HEK293T (cell line): ENCODE measurements around the gene CAB39L.

Source experiments
- ARNT ChIP-seq: fragments of 450-650 bp; IDR thresholded peaks from 2 replicates; pipeline ENCODE4 v1.6.1; 2017; ENCODE audit warnings: mild to moderate bottlenecking
- BHLHE40 ChIP-seq: fragments of 450-650 bp; IDR thresholded peaks from 2 replicates; pipeline ENCODE4 v1.6.1; 2016; ENCODE audit warnings: mild to moderate bottlenecking, moderate library complexity, borderline replicate concordance
- CTBP1 ChIP-seq: fragments of 450-650 bp; IDR thresholded peaks from 2 replicates; pipeline ENCODE4 v1.6.1; 2016; ENCODE audit warnings: borderline replicate concordance
- ELF4 ChIP-seq: fragments of 450-650 bp; IDR thresholded peaks from 2 replicates; pipeline ENCODE4 v1.6.1; 2017; ENCODE audit warnings: antibody characterized with exemption
- FOXK2 ChIP-seq: fragments of 450-650 bp; IDR thresholded peaks from 2 replicates; pipeline ENCODE4 v1.6.1; 2016; ENCODE audit warnings: mild to moderate bottlenecking
- FOXM1 ChIP-seq: fragments of 450-650 bp; IDR thresholded peaks from 2 replicates; pipeline ENCODE4 v1.6.1; 2017; ENCODE audit warnings: mild to moderate bottlenecking, borderline replicate concordance
- HDGF ChIP-seq: fragments of 450-650 bp; IDR thresholded peaks from 2 replicates; pipeline ENCODE4 v1.6.1; 2017; ENCODE audit warnings: antibody characterized with exemption, borderline replicate concordance
- LEF1 ChIP-seq: fragments of 450-650 bp; IDR thresholded peaks from 2 replicates; pipeline ENCODE4 v1.6.1; 2017; ENCODE audit warnings: mild to moderate bottlenecking, borderline replicate concordance
- NFRKB ChIP-seq: fragments of 450-650 bp; IDR thresholded peaks from 2 replicates; pipeline ENCODE4 v1.6.1; 2016; ENCODE audit warnings: mild to moderate bottlenecking, moderate library complexity
- PKNOX1 ChIP-seq: fragments of 450-650 bp; IDR thresholded peaks from 2 replicates; pipeline ENCODE4 v1.6.1; 2016
- SP1 ChIP-seq: fragments of 450-650 bp; IDR thresholded peaks from 2 replicates; pipeline ENCODE4 v1.6.1; 2017
- SUZ12 ChIP-seq: fragments of 450-650 bp; IDR thresholded peaks from 2 replicates; pipeline ENCODE4 v1.6.1; 2016; ENCODE audit warnings: mild to moderate bottlenecking
- TARDBP ChIP-seq: fragments of 450-650 bp; IDR thresholded peaks from 2 replicates; pipeline ENCODE4 v1.6.1; 2016
- ZNF384 ChIP-seq: fragments of 450-650 bp; IDR thresholded peaks from 2 replicates; pipeline ENCODE4 v1.6.1; 2016

GRCh38 chr13:49292742-49293486 lies 150.9 kb downstream of the CAB39L start:
- TF ChIP-seq FOXK2 (no peak), TARDBP (no peak), SUZ12 (no peak), LEF1 (no peak), ELF4 (no peak), ZNF384 (no peak), PKNOX1 (no peak), SP1 (no peak), CTBP1 (no peak), FOXM1 (no peak), ARNT (no peak), NFRKB (no peak), BHLHE40 (no peak), HDGF (no peak)
